AG09319 (cell line): ENCODE data around the gene ZCCHC8.

ENCODE experiments used
- DNase-seq: peaks from one replicate; pipeline ENCODE4 v3.0.0-alpha.2; 2010; ENCODE audit warnings: low read depth; ENCODE audit errors: extremely low read depth
- TF ChIP-seq, protein P1 (sequence below): IDR thresholded peaks from 2 replicates; pipeline ENCODE4 v1.5.1; 2011; ENCODE audit warnings: low read depth, mild to moderate bottlenecking, inconsistent platforms, low read length, moderate library complexity

ZCCHC8 gene

DNA sequence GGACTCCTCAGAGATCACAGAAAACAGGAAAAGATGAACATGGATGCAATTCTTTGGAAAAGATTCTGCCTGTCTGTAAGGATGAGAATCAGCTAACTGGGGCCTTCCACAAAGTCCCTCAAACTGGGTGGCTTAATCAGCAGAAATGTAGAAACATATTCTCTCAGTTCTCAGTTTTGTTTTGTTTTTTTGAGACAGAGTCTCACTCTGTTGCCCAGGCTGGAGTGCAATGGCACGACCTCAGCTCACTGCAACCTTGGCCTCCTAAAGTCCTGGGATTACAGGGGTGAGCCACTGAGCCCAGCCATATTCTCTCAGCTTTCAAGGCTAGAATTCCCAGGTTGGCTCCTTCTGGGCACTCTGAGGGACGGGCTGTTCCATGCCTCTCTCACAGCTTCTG lies 40.1 kb downstream of the ZCCHC8 start:
- DNase-seq: no peak
- TF ChIP-seq, protein P1, sequence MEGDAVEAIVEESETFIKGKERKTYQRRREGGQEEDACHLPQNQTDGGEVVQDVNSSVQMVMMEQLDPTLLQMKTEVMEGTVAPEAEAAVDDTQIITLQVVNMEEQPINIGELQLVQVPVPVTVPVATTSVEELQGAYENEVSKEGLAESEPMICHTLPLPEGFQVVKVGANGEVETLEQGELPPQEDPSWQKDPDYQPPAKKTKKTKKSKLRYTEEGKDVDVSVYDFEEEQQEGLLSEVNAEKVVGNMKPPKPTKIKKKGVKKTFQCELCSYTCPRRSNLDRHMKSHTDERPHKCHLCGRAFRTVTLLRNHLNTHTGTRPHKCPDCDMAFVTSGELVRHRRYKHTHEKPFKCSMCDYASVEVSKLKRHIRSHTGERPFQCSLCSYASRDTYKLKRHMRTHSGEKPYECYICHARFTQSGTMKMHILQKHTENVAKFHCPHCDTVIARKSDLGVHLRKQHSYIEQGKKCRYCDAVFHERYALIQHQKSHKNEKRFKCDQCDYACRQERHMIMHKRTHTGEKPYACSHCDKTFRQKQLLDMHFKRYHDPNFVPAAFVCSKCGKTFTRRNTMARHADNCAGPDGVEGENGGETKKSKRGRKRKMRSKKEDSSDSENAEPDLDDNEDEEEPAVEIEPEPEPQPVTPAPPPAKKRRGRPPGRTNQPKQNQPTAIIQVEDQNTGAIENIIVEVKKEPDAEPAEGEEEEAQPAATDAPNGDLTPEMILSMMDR: no peak

DNA sequence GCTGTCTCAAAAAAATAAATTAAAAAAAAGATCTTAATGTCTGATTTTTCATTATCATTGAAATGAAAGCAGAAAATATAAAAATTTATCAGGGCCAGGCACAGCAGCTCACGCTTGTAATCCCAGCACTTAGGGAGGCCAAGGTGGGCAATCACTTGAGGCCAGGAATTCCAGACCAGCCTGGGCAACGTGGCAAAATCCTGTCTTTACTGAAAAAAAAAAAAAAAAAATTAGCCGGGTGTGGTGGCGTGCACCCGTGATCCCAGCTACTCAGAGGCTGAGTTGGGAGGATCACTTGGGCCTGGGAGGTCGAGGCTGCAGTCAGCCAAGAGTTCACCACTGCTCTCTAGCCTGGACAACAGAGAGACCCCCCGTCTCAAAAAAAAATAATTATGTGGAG lies 40.7 kb downstream of the ZCCHC8 start:
- DNase-seq: no peak
- TF ChIP-seq, protein P1: no peak

DNA sequence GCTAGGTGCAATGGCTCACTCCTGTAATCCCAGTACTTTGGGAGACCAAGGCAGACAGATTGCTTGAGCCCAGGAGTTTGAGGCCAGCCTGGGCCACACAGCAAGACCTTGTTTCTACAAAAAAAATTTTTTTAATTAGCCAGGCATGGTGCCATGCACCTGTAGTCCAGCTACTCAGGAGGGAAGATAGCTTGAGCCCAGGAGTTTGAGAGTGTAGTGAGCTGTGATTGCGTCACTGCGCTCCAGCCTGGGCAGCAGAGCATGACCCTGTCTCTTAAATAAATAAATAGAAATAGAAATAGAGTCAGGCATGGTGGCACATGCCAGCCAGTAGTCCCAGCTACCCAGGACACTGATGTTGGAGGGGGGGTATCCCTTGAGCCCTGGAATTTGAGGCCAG lies 41.5 kb downstream of the ZCCHC8 start:
- no peak for DNase-seq
- TF ChIP-seq, protein P1: no peak

DNA sequence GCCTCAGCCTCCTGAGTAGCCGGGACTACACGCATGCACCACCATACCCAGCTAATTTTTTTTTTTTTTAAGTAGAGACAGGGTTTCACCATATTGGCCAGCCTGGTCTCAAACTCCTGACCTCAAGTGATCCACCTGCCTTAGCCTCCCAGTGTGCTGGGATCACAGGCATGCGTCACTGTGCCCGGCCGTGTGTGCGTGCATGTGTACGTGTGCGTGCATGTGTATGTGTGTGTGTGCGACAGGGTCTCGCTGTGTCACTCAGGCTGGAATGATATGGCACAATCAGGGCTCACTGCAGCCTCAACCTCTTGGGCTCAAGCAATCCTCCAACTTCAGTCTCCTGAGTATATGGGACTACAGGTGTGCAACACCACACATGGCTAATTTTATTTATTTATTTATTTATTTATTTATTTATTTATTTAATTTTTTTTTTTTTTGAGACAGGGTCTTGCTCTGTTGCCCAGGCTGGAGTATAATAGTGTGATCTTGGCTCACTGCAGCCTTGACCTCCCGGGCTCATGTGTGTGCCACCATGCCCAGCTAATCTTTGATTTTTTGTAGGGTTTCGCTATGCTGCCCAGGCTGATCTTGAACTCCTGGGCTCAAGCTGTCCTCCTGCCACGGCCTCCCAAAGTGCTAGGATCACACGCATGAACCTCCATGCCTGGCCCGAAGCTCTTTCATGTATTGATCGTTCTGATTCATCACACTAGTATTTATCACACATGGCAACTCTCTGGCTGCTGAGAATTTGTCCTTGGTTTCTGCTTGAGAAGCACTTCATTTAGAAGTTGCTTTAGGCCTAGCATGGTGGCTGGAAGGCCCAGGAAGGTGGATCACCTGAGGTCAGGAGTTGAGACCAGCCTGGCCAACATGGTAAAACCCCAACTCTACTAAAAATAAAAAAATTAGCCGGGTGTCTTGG lies 42.4 kb downstream of the ZCCHC8 start:
- no peak for DNase-seq
- TF ChIP-seq, protein P1: no peak

DNA sequence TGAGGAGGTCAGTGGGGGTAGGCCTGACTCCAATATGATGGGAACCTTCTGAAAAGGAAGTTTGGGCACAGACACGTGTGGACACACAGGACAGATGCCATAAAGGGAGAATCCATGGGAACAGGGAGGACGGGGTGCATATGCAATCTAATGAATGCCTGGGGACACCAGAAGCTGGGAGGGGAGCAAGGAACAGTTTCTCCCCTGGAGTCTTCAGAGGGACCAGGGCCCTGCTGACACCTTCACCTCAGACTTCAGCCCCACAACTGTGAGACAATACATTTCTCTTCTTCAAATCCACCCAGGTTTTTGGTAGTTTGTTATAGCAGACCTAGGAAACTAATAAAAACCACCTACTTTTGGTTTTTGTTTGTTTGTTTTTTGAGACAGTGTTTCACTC lies 43.1 kb downstream of the ZCCHC8 start:
- TF ChIP-seq, protein P1: no peak
- no peak for DNase-seq

DNA sequence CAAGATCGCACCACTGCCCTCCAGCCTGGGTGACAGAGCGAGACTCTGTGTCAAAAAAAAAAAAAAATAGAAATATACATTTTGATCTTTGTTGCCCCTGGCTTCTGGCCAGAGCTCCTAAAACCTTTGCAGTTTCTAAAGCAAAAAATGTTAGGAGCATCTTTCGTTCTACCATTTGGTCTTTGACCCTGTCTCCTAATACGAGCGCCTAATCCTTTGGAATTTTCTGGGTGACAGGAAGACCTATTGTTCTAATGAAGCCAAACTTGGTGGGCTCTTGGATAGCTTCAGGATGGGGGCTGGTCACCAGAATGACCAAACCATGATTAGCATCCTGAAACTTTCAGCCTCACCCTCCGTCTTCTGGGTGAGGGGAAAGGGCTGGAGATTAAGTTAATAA lies 46.0 kb downstream of the ZCCHC8 start:
- TF ChIP-seq, protein P1: no peak
- no peak for DNase-seq

DNA sequence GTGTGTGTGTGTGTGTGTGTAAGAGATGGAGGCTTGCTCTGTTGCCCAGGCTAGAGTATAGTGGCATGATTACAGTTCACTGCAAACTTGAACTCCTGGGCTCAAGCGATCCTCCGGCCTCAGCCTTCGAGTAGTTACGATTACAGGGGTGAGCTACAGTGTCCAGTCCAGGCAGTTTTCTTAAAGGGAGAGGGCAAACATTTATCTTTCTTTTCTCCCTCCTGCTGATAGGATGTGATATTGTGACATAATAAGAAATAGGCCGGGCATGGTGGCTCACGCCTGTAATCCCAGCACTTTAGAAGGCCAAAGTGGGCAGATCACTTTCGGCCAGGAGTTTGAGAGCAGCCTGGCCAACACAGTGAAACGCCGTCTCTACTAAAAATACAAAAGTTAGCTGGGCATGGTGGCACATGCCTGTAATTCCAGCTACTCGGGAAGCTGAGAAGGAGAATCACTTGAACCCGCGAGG lies 46.4 kb downstream of the ZCCHC8 start:
- TF ChIP-seq, protein P1: no peak
- no peak for DNase-seq
